Urinary bladder (tissue), 4 donors: ENCODE measurements around the gene TOP3A. TPM values are rescaled to one million over a fixed set of nuclear protein-coding genes. Genes with fewer than 3 reads are reported as not detected.

ENCODE experiments used
- DNase-seq: peaks from one replicate; pipeline ENCODE4 v3.0.0-alpha.2; 2015; ENCODE audit errors: extremely low spot score
- H3K27ac ChIP-seq: one replicate; pipeline ENCODE4 v1.5.1; 2013; ENCODE audit warnings: low read depth, mild to moderate bottlenecking, moderate library complexity
- H3K36me3 ChIP-seq: one replicate; pipeline ENCODE4 v1.6.1; 2013; ENCODE audit warnings: mild to moderate bottlenecking, moderate library complexity; ENCODE audit not compliant: insufficient read depth
- H3K4me1 ChIP-seq: one replicate; pipeline ENCODE4 v1.6.1; 2013; ENCODE audit warnings: mild to moderate bottlenecking, moderate library complexity; ENCODE audit not compliant: insufficient read depth
- H3K4me3 ChIP-seq: one replicate; pipeline ENCODE4 v1.5.1; 2013; ENCODE audit warnings: low read depth, low read length
- WGBS: extraction: QIAGEN DNeasy Blood & Tissue Kit; methylation state at CpG from one replicate; pipeline ENCODE4 v1.1.7; 2013; 5-methylcytosine and 5-hydroxymethylcytosine counted together
- polyA plus RNA-seq: library from polyadenylated mRNA; stranded (reverse); fragments of 200-250 nt; gene quantifications from one replicate; pipeline ENCODE4 v1.2.3, GENCODE V29; 2013
- total RNA-seq: library from RNA; depleted of rRNA; stranded (reverse); fragments of >200 nt; gene quantifications from one replicate; pipeline ENCODE4 v1.2.3, GENCODE V29; 2014
- donor health status: healthy with polysubstance abuse.
- donor health status: healthy.

The TOP3A gene
- total and polyA plus RNA-seq, 2 donors: 15.8 to 27.4 TPM

DNA sequence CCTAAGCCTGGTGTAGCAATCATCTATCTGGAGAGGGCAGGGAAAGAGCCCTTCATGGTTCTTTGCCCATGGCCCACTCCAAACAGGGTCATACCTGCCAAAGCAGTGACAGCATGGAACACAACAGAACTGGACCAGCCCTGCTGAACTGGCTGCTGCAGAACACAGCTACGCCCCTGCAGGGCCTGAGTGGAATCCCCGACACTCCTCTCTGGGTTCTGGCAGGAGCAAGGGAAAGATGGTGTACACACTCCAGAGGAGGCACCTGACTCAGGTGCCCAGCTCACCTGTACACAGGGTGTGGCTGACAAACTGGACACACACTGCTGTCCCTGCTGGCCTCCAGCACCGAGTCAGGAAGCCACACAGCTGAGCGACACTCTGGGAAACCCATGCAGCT, 34.5 kb downstream of the TOP3A start:
- Histone ChIP-seq H3K4me1 (no peaks in the 10 kb centered on the region), H3K36me3 (peaks cover 5% of the 10 kb centered on the region), H3K4me3 (no peak overlapping the region), H3K27ac (no peak overlapping the region)
- WGBS: 92% methylated on average over 4 of the region's 4 CpGs
- DNase-seq: no peak

DNA sequence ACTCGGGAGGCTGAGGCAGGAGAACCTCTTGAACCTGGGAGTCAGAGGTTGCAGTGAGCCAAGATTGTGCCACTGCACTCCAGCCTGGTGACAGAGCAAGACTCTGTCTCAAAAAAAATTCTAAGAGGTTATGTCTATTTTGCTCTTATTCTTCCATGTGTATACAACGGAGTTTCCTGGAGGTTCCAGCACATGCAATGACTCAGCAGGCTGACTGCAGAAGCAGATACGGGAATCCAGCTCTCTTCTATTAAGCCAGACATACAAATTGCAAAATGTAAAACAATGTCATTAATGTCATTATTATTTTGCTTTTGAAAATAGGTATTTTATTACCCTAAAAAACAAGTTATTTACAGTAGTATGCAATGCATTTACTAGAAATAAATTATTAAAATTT, 35.9 kb downstream of the TOP3A start:
- WGBS: 86% methylated on average over 3 of the region's 3 CpGs
- H3K4me1 ChIP-seq: no peaks in the 10 kb centered on the region
- DNase-seq: no peak
- no peak overlapping the region for H3K27ac ChIP-seq
- H3K4me3 ChIP-seq: no peak overlapping the region
- H3K36me3 ChIP-seq: peaks cover 9% of the 10 kb centered on the region

- WGBS: 100% methylated on average over 1 of the region's 1 CpG
- Histone ChIP-seq H3K4me1 (no peaks in the 10 kb centered on the region), H3K36me3 (peaks cover 9% of the 10 kb centered on the region)
These were observed 37.7 kb downstream of the TOP3A start for GRCh38 chr17:18277076-18277475.

DNA sequence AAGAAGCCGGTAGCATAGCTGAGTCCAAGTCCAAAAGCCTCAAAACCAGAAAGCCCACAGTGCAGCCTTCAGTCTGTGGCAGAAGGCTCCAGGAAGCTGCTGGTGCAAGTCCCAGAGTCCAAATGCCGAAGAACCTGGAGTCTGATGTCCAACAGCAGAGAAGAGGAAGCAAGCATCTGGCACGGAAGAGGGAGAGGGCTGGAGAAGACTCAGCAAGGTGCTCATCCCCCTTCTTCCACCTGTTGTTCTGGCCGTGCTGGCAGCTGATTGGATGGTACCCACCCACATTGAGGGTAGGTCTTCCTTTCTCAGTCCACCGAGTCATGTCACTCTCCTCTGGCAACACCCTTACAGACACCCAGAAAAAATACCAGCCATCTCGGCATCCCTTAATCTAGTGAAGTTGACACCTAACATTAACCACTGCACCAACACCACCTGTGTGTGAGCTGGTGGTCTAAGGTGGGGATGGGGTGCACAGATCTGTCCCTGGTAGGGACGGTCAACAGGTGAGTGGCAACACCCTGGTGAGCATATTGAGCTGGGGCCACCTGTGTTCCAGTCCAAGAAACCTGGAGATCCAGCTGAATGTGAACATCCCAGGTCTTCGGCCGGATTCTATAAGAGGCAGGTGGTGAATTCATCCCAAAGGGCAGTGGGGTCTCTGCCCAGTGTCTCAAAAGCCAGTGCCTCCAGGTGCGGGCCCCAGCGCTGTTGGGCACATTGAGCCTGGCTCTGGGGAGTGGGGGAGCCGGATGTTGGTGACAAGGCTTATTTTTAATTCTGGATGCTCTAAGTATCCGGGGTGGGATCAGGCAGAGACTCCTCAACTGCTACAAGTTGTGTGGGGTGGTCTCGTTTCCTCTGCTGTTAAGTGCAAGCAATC, 44.5 kb downstream of the TOP3A start:
- 85% methylated on average over 14 of the region's 14 CpGs for WGBS
- Histone ChIP-seq H3K36me3 (peaks cover 3% of the 10 kb centered on the region), H3K4me1 (no peaks in the 10 kb centered on the region), H3K4me3 (no peak overlapping the region), H3K27ac (no peak overlapping the region)
- DNase-seq: no peak

More at GRCh38 chr17:18277076-18277475, 37.7 kb downstream of the TOP3A start:
- Histone ChIP-seq H3K27ac (no peak overlapping the region), H3K4me3 (no peak overlapping the region)
- DNase-seq: no peak

DNA sequence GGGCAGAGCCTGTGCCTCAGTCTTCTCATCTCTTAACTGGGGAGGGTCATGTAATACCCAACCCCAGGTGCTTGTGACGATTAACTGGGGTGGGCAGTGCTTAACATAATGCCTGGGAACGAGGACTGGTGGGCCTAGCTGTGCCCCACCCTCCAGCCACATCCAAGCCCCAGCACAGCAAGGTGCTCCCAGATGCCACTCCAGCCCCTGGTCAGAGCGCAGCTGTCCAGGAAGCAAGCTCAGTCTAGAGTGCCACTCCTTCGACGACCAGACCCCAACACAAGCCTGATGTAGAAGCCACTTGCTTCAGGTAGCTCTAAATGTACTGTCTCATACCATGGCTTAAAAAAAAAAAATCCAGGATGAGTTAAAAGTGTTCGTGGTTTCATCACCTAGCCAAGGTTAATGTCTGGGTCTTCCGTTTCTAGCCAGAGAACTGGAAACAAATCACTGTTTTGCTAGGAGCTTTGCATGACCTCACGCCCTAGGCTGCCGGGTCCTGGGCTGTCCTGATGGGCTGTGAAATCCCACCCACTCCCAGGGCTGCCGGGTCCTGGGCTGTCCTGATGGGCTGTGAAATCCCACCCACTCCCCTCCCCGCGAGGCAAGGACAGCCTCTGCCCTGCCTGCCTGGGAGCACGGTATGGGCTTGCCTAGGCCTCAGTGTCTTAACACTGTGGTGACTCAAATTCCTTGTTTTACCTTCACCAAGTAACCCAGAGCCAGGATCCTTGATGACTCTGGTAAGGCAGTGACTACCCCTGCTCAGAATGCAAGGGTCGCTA, 46.7 kb downstream of the TOP3A start:
- no peak overlapping the region for H3K4me3 ChIP-seq
- WGBS: 34% methylated on average over 14 of the region's 14 CpGs
- no peak overlapping the region for H3K27ac ChIP-seq
- peaks cover 4% of the 10 kb centered on the region for H3K36me3 ChIP-seq
- H3K4me1 ChIP-seq: no peaks in the 10 kb centered on the region
- no peak for DNase-seq

- Histone ChIP-seq H3K27ac (no peak overlapping the region), H3K4me3 (no peak overlapping the region), H3K4me1 (no peaks in the 10 kb centered on the region), H3K36me3 (peaks cover 4% of the 10 kb centered on the region)
- WGBS: 81% methylated on average over 10 of the region's 10 CpGs
- DNase-seq: no peak
These were observed 47.4 kb downstream of the TOP3A start for GRCh38 chr17:18267366-18267765.

DNA sequence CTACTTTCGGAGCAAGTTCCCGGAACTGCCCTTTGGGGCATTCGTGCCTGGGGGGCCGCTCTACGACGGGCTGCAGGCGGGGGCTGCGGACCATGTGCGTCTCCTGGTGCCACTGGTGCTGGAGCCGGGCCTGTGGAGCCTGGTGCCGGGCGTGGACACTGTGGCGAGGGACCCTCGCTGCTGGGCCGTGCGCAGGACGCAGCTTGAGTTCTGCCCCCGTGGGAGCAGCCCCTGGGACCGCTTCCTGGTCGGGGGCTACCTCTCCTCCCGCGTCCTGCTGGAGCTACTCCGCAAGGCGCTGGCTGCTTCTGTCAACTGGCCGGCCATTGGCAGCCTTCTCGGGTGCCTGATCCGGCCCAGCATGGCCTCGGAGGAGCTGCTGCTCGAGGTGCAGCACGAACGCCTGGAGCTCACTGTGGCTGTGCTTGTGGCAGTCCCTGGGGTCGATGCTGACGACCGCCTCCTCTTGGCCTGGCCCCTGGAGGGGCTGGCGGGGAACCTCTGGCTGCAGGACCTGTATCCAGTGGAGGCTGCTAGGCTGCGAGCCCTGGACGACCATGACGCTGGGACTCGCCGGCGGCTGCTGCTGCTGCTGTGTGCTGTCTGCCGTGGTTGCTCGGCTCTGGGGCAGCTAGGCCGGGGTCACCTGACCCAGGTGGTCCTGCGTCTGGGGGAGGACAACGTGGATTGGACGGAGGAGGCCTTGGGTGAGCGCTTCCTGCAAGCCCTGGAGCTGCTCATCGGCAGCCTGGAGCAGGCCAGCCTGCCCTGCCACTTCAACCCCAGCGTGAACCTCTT, 50.7 kb downstream of the TOP3A start:
- Histone ChIP-seq H3K36me3 (peaks cover 4% of the 10 kb centered on the region), H3K4me1 (no peaks in the 10 kb centered on the region), H3K27ac (no peak overlapping the region), H3K4me3 (no peak overlapping the region)
- WGBS: 91% methylated on average over 50 of the region's 50 CpGs
- DNase-seq: no peak

DNA sequence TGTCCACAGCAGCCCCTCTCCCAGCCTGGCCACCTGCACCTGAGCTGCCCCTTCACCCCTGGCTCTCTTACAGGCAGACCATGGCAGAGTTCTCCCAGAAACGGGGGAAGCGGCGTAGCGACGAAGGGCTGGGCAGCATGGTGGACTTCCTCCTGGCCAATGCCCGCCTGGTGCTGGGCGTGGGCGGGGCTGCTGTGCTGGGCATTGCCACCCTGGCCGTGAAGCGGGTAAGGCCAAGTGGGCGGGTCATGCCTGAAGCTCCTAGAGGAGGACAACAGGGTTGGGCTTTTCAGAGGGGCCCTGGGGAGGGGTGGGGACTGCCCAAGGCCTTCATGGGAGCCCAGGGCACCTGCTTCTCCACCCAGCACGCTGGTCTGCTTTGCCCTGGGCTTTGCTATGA, 52.2 kb downstream of the TOP3A start:
- Histone ChIP-seq H3K36me3 (peaks cover 4% of the 10 kb centered on the region), H3K4me1 (no peaks in the 10 kb centered on the region), H3K27ac (no peak overlapping the region), H3K4me3 (no peak overlapping the region)
- 86% methylated on average over 12 of the region's 12 CpGs for WGBS
- no peak for DNase-seq

DNA sequence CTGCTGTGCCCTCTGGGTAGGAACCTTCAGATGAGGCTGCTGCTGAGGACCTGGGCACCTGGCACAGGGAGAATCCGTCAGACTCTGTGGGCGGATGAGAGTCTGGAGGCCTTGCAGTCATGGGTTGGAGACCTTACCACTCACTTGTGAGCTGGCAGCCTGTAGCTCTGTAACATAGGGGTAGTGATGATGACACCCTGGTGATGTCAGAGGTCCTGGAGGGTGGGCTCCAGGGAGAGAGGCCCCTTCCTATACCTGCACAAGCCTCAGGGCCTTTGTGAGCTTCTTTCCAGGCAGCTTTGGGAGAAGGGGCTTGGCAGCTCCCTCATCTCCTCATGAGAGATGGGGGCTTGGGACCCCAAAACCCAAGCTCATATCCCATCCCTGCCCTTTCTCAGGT, 52.7 kb downstream of the TOP3A start:
- Histone ChIP-seq H3K36me3 (peaks cover 4% of the 10 kb centered on the region), H3K4me3 (no peak overlapping the region), H3K4me1 (peaks cover 3% of the 10 kb centered on the region), H3K27ac (no peak overlapping the region)
- 75% methylated on average over 2 of the region's 2 CpGs for WGBS
- no peak for DNase-seq

GRCh38 chr17:18261659-18262058, 53.1 kb downstream of the TOP3A start:
- H3K4me3 ChIP-seq: peak overlapping the region; percentile 73
- H3K27ac ChIP-seq: no peak overlapping the region
- 73% methylated on average over 3 of the region's 3 CpGs for WGBS
- peaks cover 3% of the 10 kb centered on the region for H3K4me1 ChIP-seq
- H3K36me3 ChIP-seq: peaks cover 4% of the 10 kb centered on the region
- no peak for DNase-seq

GRCh38 chr17:18261146-18261515, 53.7 kb downstream of the TOP3A start:
- Histone ChIP-seq H3K27ac (peak overlapping the region; percentile 93), H3K36me3 (peaks cover 4% of the 10 kb centered on the region), H3K4me1 (peaks cover 3% of the 10 kb centered on the region), H3K4me3 (peak overlapping the region; percentile 73)
- 1% methylated on average over 16 of the region's 16 CpGs for WGBS
- no peak for DNase-seq

- Histone ChIP-seq H3K36me3 (peaks cover 4% of the 10 kb centered on the region), H3K27ac (peak within 1 kb of the TSS; percentile 93), H3K4me3 (peak within 1 kb of the TSS; percentile 73), H3K4me1 (peaks cover 3% of the 10 kb centered on the region)
- peak; percentile 89 for DNase-seq
- under 1% methylated on average over 72 of the region's 72 CpGs for WGBS
These were observed 54.3 kb downstream of the TOP3A start, which contains the start of gene MIEF2 for GRCh38 chr17:18260332-18261145. Gene MIEF2, plus strand, starts transcription at chr17:18260662. Its CDS starts 2,059 bp downstream, at chr17:18262721.
